GM18867 (cell line): ENCODE results near the gene TP53.
A peak's percentile ranks its signal among the peaks of the same experiment; 100 is the strongest.

Source experiments
- ATAC-seq: cut with Tn5 transposase; IDR thresholded peaks from one replicate; pipeline ENCODE4 v1.9.1; 2021; ENCODE audit warnings: mild to moderate bottlenecking, moderate library complexity; ENCODE audit not compliant: unreplicated experiment

The TP53 gene

GRCh38 chr17:7687072-7687907 is at the start of gene TP53:
Gene TP53, minus strand, starts transcription at chr17:7687490. Its CDS starts 10,896 bp downstream, at chr17:7676594.
- ATAC-seq, result peak; percentile 33

- ATAC-seq, result no peak
These were observed 45.8 kb upstream of the TP53 start for GRCh38 chr17:7732981-7733539.

GRCh38 chr17:7729816-7730215 is 42.5 kb upstream of the TP53 start:
- ATAC-seq, result no peak

- no peak for ATAC-seq
These were observed 40.6 kb upstream of the TP53 start for GRCh38 chr17:7727886-7728285.

GRCh38 chr17:7721612-7722011 is 34.3 kb upstream of the TP53 start:
- no peak for ATAC-seq

GRCh38 chr17:7720125-7720524 is 32.8 kb upstream of the TP53 start:
- ATAC-seq, result no peak

- ATAC-seq, result no peak
These were observed 32.4 kb upstream of the TP53 start for GRCh38 chr17:7719661-7720060.

GRCh38 chr17:7717756-7718350 is 30.6 kb upstream of the TP53 start:
- no peak for ATAC-seq

- no peak for ATAC-seq
These were observed 29.8 kb upstream of the TP53 start, which contains the start of gene DNAH2 for GRCh38 chr17:7716901-7717755. Gene DNAH2, plus strand, starts transcription at chr17:7717744. Its CDS starts 1,991 bp downstream, at chr17:7719735.

- no peak for ATAC-seq
These were observed 28.9 kb upstream of the TP53 start for GRCh38 chr17:7715936-7716886.

GRCh38 chr17:7714721-7715594 is 27.7 kb upstream of the TP53 start:
- ATAC-seq, result no peak

- no peak for ATAC-seq
These were observed 26.5 kb upstream of the TP53 start for GRCh38 chr17:7713782-7714181.

GRCh38 chr17:7712111-7712771 is 25.0 kb upstream of the TP53 start:
- no peak for ATAC-seq

- no peak for ATAC-seq
These were observed 23.9 kb upstream of the TP53 start for GRCh38 chr17:7711051-7711755.

GRCh38 chr17:7710301-7710700 is 23.0 kb upstream of the TP53 start:
- ATAC-seq, result no peak

- ATAC-seq, result no peak
These were observed 21.7 kb upstream of the TP53 start for GRCh38 chr17:7709031-7709430.

- no peak for ATAC-seq
These were observed 20.8 kb upstream of the TP53 start for GRCh38 chr17:7707858-7708750.
